ENCODE results near the gene PNPLA3. TPM values are rescaled to one million over a fixed set of nuclear protein-coding genes. Genes with fewer than 3 reads are reported as not detected.

PNPLA3 gene
- total and polyA plus RNA-seq, 7 donors: 1.3 TPM; not detected in 6

DNA sequence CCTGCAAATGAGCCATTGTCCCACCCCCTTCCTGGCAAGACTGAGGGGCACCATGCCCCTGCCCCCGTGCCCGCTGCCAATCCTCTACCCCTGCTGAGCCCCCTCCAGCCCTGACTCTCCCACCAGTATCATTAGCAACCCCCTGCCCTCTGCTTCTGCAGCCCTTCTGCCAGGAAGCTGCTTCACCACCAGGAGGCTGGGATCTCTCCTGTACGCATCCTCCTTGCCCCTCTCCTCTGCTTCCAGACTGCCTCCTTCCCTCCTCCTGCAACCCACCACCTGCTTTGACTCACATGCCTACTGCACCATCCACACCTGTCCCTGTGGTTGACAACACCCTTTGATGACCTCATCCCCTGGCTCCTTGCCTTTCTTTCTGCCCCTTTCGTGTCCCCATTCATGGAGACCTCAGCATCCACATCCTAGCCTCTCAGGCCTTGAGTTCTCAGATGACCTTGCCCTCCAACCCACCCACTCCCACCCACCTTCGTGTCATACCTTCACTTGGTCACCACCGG lies 13.4 kb upstream of the PNPLA3 start:
- no peak overlapping the region for H3K4me3 ChIP-seq
- no peaks in the 10 kb centered on the region for H3K9me3 ChIP-seq
- intact Hi-C loops (cut with DNase I): no loop called here
- peaks cover 0 to 6% (median 0%) of the 10 kb centered on the region in 3 donors for H3K27me3 ChIP-seq
- H3K4me1 ChIP-seq: no peaks in the 10 kb centered on the region
- H3K36me3 ChIP-seq: no peaks in the 10 kb centered on the region
- no peak for DNase-seq
- TF ChIP-seq POLR2AphosphoS5 (IDR thresholded peaks at IDR 0.05) (no peak), EP300 (IDR thresholded peaks at IDR 0.05) (no peak), POLR2A (IDR thresholded peaks at IDR 0.05) (no peak)
- 54 to 72% methylated on average over 6 of the region's 6 CpGs for WGBS, 2 donors
- H3K27ac ChIP-seq: no peak overlapping the region

DNA sequence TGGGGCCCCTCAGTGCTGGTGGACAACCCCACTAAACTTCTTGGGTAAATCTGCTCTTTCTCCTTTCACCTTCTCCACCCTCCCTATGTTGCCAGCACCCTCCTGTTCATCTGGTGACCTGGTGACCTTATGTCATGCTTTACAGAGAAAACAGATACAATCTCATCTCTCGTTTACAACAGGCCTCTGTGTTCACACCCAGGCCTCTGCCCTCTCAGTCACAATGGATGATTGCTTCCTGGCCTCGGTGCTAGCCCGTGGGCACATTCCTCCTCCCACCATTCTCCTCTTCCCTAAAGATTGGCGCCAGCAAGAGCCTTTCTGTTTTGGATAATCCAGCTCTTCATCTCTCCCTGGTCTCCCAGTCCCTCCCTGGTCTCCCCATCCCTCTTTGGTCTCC lies 12.3 kb upstream of the PNPLA3 start:
- intact Hi-C loops (cut with DNase I): no loop called here
- TF ChIP-seq POLR2AphosphoS5 (IDR thresholded peaks at IDR 0.05) (no peak), EP300 (IDR thresholded peaks at IDR 0.05) (no peak), POLR2A (IDR thresholded peaks at IDR 0.05) (no peak)
- TF ChIP-seq, protein P1, sequence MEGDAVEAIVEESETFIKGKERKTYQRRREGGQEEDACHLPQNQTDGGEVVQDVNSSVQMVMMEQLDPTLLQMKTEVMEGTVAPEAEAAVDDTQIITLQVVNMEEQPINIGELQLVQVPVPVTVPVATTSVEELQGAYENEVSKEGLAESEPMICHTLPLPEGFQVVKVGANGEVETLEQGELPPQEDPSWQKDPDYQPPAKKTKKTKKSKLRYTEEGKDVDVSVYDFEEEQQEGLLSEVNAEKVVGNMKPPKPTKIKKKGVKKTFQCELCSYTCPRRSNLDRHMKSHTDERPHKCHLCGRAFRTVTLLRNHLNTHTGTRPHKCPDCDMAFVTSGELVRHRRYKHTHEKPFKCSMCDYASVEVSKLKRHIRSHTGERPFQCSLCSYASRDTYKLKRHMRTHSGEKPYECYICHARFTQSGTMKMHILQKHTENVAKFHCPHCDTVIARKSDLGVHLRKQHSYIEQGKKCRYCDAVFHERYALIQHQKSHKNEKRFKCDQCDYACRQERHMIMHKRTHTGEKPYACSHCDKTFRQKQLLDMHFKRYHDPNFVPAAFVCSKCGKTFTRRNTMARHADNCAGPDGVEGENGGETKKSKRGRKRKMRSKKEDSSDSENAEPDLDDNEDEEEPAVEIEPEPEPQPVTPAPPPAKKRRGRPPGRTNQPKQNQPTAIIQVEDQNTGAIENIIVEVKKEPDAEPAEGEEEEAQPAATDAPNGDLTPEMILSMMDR (IDR thresholded peaks at IDR 0.05): no peak
- WGBS, 2 donors: 7 to 20% methylated on average over 4 of the region's 4 CpGs

DNA sequence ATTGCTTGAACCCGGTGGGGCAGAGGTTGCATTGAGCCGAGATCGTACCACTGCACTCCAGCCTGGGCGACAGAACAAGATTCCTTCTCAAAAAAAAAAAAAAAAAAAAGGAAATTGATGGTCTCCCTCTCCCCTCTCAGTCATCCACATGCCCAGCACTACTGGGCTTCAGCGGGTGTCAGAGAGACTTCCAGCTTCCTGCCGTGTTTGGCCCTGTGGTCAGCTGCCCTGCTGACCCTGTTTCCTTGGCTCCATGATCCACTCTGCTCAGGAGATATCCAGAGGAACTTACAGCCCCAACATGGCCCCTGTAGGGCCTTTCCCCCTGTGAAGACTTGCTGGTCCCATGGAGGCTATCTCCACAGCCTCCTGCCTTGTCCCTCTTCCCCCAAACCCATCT lies 6.1 kb upstream of the PNPLA3 start:
- Histone ChIP-seq H3K36me3 (no peaks in the 10 kb centered on the region), H3K4me3 (no peak overlapping the region), H3K4me1 (no peaks in the 10 kb centered on the region), H3K27me3 (peaks cover 0 to 17% (median 5%) of the 10 kb centered on the region in 3 donors), H3K27ac (no peak overlapping the region), H3K9me3 (no peaks in the 10 kb centered on the region)
- intact Hi-C loops (cut with DNase I): no loop called here
- TF ChIP-seq, protein P1 (IDR thresholded peaks at IDR 0.05): no peak
- no peak for TF ChIP-seq EP300 (IDR thresholded peaks at IDR 0.05)
- 84% methylated on average over 6 of the region's 6 CpGs for WGBS, 2 donors
- no peak for DNase-seq

More for the DNA sequence above, 12.3 kb upstream of the PNPLA3 start:
- Histone ChIP-seq H3K27me3 (no peaks in the 10 kb centered on the region), H3K4me3 (no peak overlapping the region), H3K27ac (no peak overlapping the region), H3K9me3 (no peaks in the 10 kb centered on the region), H3K36me3 (no peaks in the 10 kb centered on the region), H3K4me1 (no peaks in the 10 kb centered on the region)
- no peak for DNase-seq

DNA sequence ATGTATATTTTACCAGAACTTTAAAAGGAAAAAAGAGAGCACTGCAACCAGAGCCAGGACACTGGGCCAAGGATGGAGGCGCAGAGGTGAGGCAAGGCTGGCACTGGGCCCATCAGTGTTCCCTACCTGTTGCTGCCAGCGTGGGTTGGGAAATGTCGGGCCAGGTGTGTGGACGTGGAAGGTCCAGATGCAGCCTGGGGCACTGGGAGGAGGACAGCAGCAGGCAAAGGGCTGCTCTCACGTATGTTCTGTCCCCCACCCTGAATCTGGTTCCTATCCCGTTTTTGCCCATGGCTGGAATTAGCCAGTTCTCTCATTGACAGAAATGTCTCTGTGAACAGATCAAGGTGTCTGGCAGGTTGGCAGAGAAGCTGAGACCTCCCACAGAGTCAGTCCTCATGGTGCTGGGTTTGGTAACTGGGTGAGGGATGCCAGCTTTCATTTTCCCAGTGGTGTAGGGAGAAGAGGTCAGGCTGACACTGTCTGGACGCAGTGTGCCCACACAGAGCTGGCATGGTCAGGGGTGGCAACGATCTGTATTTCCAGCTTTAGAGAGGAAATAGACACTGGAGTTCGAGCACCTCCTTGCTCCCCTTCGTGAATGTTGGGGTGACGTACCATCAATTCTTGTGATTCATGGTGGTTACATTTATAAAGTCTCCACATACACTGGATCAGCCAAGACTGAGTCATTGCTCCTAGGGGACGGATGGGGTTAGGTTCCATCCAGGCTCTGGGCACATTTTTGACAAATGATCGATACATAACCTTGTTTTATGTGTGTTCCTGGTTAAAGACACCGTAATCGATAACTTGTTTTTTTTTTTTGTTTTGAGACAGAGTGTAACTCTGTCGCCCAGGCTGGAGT lies 4.3 kb upstream of the PNPLA3 start:
- Histone ChIP-seq H3K36me3 (no peaks in the 10 kb centered on the region), H3K27me3 (peaks cover 0 to 26% (median 12%) of the 10 kb centered on the region in 3 donors), H3K4me3 (no peak overlapping the region), H3K9me3 (no peaks in the 10 kb centered on the region), H3K27ac (no peak overlapping the region), H3K4me1 (peaks cover 0 to 15% (median 12%) of the 10 kb centered on the region in 4 donors)
- 76 to 86% methylated on average over 16 of the region's 16 CpGs for WGBS, 2 donors
- intact Hi-C loops (cut with DNase I): no loop called here
- TF ChIP-seq EP300 (IDR thresholded peaks at IDR 0.05) (no peak), POLR2A (IDR thresholded peaks at IDR 0.05) (no peak), POLR2AphosphoS5 (IDR thresholded peaks at IDR 0.05) (no peak)
- TF ChIP-seq, protein P1 (IDR thresholded peaks at IDR 0.05): no peak
- no peak for DNase-seq

DNA sequence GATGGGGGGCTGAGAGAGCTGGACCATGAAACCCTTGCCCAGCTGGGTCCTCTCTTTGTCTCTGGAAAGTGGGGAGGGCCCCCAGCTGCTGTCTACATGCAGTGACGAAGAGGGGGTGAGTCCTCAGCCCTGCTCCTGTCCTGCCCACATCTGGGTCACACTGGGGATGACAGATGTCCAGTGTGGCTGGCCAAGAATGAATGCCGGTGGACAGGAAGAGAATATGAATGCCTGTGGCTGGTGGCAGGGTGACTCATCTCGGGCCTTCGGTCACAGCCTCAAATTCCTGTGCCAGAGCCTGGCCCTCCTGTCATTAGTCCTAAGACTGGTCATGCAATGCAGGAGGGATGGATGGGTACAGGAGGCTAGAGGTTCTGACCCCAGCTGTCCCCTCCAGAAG lies 2.2 kb upstream of the PNPLA3 start:
- intact Hi-C loops (cut with DNase I): no loop called here
- H3K27ac ChIP-seq: no peak overlapping the region
- DNase-seq: no peak
- no peaks in the 10 kb centered on the region for H3K36me3 ChIP-seq
- WGBS, 2 donors: 62 to 65% methylated on average over 4 of the region's 4 CpGs
- TF ChIP-seq POLR2A (IDR thresholded peaks at IDR 0.05) (no peak), POLR2AphosphoS5 (IDR thresholded peaks at IDR 0.05) (no peak), EP300 (IDR thresholded peaks at IDR 0.05) (no peak)
- TF ChIP-seq, protein P1 (IDR thresholded peaks at IDR 0.05): no peak
- peaks cover 0 to 40% (median 28%) of the 10 kb centered on the region in 3 donors for H3K27me3 ChIP-seq
- H3K4me3 ChIP-seq: no peak overlapping the region
- no peaks in the 10 kb centered on the region for H3K9me3 ChIP-seq
- H3K4me1 ChIP-seq: peaks cover 0 to 17% (median 13%) of the 10 kb centered on the region in 4 donors
